Left colon (tissue), 2 donors: ENCODE data around the gene TESK2. TPM values are rescaled to one million over a fixed set of nuclear protein-coding genes. Genes with fewer than 3 reads are reported as not detected.
"Not testable (repeated sequence)": the region's sequence is repeated elsewhere in the genome, so short reads cannot be mapped to it uniquely, and the experiment has no call there.

Experiments used
- ATAC-seq: fragments of 200-7000 bp; cut with Tn5 transposase; one replicate; pipeline ENCODE4 v1.9.1; 2020; ENCODE audit warnings: mild to moderate bottlenecking, moderate library complexity
- DNase-seq, 2 donors: peaks; one replicate each; pipeline ENCODE4 v3.0.0-alpha.2; 2020
- intact Hi-C, 2 donors: fragments of 100-400 bp; cut with DNase I in 1 of 2; cut with micrococcal nuclease in 1 of 2; formaldehyde crosslinking; loops; one replicate each; pipeline versions ENCODE4 v1.11.2 to v1.14.0; 2022; cut with DNase I, micrococcal nuclease
- total RNA-seq, 2 donors: library from RNA; stranded (reverse); fragmentation: NEBNext Ultra II Directional; extraction: Animal tissue kit (Norgen Biotek cat#: 25700); gene quantifications; one replicate each; pipeline ENCODE4 v1.2.1, GENCODE V29; 2021
- donor health status: DM: no; HTN: no; CAD: no.
- donor health status: DM: yes; HTN: yes; CAD: no.

Gene TESK2
- total RNA-seq, 2 donors from 2014 or later: 8.4 to 17.5 TPM

DNA sequence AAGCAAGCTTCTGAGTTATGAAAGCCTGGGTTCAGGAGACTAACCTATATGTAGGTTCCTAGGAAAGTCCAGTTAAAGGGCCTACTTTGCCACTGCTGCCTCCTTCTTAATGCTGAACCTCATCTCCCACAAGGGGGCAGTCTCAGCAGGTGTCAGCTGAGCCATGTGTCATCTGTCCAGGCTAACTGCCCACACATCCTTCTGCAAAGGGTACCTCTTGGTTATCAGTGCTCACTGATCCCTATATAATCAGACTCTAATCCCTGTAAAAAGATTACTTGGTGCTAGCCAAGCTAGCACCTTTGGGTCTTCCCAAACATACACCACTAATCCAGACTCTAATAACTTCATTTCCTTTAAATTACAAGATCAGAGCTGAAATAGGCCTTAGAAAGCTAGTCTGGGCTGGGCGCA is 21.7 kb upstream of the TESK2 start:
- peak; percentile 49 to 70 for DNase-seq
- intact Hi-C loops: loop anchor here (5.0 to 10.0 kb wide), 2 partner anchors 52 to 60 kb away; no protein-coding TSS in a partner anchor
- ATAC-seq: peak; percentile 67

DNA sequence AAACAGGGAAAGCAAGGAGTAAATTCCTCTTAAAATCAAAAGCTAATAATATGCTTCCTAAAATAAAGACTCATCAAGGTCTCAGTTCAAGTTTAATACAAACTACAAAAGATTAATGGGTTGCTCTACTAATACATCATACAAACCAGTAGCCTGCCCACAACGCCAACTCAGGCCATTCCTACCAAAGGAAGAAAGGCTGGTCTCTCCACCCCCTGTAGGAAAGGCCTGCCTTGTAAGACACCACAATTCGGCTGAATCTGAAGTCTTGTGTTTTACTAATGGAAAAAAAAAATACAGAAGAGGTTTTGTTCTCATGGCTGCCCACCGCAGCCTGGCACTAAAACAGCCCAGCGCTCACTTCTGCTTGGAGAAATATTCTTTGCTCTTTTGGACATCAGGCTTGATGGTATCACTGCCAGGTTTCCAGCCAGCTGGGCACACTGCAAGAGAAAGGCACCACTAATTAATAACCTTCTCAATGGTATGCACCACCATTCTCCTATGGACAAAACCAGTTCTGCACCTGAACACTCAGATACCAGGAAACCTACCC is 20.1 kb upstream of the TESK2 start:
- ATAC-seq: no peak
- no peak for DNase-seq
- intact Hi-C loops: loop anchor here (5.0 to 10.0 kb wide), 2 partner anchors 54 to 61 kb away; no protein-coding TSS in a partner anchor

DNA sequence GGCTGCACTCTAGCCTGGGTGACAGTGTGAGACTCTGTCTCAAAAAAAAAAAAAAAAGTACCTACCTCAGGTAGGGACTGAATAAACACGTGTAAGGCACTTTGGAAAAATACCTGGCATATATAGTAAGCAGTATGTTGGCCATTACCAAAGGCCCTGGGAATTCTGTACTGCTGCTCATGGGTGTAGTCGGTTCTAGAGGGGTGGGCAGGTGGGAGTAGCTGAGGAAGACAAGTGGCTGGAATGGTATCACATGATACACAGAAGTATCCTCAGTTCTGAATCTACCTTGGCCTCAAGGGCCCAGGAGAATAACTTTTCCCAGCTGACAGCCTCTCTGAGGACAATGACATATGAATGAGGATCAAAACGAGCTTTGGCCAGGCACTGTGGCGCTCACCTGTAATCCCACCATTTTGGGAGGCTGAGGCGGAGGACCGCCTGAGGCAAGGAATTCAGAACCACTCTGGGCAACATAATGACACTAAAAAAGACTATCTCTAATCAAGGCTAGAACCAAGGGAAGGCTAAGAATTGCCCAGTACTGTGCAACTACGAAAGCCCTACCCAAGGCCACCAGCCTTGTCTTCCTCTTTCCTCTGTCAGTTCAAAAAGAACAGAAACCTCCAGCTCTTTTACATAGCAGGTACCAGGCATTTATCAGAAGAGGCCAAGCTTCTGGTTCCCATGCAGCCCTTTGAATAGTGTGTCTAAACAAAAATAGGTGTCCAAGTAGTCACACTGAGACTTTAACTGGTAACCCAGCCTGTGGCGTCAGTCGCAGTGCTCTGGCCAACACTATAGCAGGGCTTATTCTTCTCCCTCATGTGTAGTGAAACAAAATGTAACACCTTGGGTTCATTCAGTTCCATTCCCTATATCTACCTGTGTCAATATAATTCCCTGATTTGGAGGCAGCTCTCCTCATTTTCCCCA is 19.3 kb upstream of the TESK2 start:
- intact Hi-C loops: loop anchor here (5.0 to 10.0 kb wide), 2 partner anchors 54 to 62 kb away; no protein-coding TSS in a partner anchor
- DNase-seq: no peak
- no peak for ATAC-seq

DNA sequence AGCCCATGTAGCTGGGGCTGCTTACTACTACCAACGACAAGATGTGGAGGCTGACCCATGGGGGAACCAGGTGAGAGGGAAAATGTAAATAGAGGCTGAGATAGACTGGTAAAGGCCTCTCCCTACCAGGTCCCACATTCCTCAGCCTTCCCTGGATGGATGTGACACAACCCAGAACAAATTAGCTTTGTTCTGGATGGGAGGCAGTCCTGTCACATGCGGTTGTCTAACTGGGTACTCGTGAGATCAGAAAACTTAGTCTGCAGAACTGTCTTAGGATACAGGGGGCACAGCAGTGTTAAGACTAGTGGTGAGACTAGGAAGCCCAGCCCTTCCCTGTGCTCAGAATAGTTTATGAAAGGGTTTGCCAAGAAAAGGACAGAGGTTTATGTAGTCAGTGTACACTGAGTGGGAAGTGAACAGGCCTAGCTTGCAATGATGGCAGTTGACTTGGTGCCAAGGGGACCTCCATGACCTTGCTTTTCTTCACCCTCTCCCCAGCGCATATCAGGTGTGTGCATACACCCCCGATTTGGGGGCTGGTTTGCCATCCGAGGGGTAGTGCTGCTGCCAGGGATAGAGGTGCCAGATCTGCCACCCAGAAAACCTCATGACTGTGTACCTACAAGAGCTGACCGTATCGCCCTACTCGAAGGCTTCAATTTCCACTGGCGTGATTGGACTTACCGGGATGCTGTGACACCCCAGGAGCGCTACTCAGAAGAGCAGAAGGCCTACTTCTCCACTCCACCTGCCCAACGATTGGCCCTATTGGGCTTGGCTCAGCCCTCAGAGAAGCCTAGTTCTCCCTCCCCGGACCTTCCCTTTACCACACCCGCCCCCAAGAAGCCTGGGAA is 17.6 kb upstream of the TESK2 start:
- DNase-seq: no peak
- intact Hi-C loops: no loop called here
- peak; percentile 20 for ATAC-seq

DNA sequence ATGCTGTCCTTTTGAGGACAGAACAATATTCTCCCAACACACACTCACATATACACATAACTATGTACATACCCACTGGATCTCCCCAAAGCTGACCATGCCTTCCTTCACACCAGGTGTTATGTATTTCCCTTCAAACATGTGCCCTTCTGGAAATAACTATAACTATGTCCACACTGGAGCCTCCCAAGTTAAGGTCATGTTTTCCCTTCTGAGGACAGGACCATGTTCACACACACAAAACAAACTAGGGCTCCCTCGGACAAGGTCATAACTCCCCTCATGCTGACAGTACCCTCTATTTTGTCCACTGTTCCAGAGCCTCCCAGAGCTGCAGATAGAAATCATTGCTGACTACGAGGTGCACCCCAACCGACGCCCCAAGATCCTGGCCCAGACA is 16.9 kb upstream of the TESK2 start:
- ATAC-seq: no peak
- intact Hi-C loops: no loop called here

DNA sequence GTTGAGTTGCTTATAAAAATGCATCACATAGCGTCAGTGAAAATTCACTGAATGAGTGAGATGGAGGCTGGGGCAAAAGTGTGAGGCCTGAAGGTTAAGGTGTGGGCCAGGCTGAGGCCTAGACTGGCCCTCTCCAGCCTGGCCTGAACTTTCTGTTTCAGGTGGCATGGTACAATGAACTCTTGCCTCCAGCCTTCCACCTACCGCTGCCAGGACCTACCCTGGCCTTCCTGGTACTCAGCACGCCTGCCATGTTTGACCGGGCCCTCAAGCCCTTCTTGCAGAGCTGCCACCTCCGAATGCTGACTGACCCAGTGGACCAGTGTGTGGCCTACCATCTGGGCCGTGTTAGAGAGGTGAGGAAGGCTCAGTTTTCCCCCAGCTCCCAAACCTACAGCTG is 16.2 kb upstream of the TESK2 start:
- intact Hi-C loops: no loop called here
- DNase-seq: no peak
- ATAC-seq: peak; percentile 5

More for the DNA sequence above, 16.9 kb upstream of the TESK2 start:
- no peak for DNase-seq

DNA sequence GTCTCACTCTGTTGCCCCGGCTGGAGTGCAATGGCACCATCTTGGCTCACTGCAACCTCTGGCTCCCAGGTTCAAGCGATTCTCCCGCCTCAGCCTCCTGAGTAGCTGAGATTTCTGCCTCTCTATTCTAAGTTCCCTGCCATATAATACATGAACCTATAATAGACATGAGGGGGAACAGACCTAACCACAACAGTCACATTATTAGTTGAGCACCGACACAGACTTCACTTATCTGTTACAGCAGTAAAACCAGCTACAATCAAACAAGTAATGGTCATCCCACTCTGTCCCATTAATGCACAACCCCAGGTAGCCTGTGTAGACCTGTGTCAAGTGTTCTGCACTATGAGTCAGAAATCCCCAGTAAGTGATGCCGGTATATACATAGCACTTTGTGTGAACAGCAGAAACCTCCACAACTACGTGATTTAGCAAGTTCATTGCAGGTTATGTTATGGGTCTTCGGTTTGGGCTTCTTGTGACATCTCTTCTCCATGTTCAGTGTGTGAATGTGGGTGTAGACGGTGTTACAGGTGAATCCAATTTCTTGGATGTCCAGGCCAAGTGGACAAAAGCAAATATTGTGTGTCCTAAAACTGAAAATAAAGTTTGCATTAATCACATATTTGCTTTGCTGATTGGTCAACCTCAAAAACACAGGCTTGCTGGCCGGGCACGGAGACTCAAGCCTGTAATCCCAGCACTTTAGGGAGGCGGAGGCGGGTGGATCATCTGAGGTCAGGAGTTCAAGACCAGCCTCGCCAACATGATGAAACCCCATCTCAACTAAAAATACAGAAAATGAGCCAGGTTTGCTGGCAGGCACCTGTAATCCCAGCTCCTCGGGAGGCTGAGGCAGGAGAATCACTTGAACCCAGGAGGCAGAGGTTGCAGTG is 12.7 kb upstream of the TESK2 start:
- DNase-seq: no peak
- intact Hi-C loops: no loop called here
- ATAC-seq: no peak

GRCh38 chr1:45501505-45501859 is 10.5 kb upstream of the TESK2 start:
- peak in 1 of 2 donors; percentile 12 for DNase-seq
- intact Hi-C loops: no loop called here
- no peak for ATAC-seq

DNA sequence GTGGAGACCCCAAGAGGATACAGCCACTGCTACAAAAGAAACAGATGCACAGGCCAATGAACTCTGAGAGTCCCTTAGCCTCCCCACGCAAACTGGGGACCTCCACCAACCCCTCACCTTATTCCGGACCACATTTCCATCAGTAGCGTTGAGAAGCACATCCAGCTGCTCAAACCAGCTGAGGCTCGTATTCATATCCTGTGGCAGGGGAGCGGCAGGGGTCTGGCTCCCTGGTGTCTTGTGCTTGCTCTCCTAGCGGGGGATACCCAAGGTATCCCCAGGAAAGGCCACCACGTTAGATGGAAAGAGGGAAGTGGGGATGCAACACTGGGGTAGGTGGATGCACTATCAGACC is 8.4 kb upstream of the TESK2 start:
- peak; percentile 33 for DNase-seq
- intact Hi-C loops: loop anchor here in 1 of 2 donors (10.0 kb wide), 1 partner anchor 155 kb away; the partner anchor contains the start of genes MUTYH and TOE1
- peak; percentile 2 for ATAC-seq

- DNase-seq (peak in 1 of 2 donors; percentile 23), ATAC-seq (no peak)
- intact Hi-C loops: loop anchor here in 1 of 2 donors (10.0 kb wide), 1 partner anchor 153 kb away; the partner anchor contains the start of genes MUTYH and TOE1
These were observed 7.3 kb upstream of the TESK2 start for GRCh38 chr1:45498279-45498678.

DNA sequence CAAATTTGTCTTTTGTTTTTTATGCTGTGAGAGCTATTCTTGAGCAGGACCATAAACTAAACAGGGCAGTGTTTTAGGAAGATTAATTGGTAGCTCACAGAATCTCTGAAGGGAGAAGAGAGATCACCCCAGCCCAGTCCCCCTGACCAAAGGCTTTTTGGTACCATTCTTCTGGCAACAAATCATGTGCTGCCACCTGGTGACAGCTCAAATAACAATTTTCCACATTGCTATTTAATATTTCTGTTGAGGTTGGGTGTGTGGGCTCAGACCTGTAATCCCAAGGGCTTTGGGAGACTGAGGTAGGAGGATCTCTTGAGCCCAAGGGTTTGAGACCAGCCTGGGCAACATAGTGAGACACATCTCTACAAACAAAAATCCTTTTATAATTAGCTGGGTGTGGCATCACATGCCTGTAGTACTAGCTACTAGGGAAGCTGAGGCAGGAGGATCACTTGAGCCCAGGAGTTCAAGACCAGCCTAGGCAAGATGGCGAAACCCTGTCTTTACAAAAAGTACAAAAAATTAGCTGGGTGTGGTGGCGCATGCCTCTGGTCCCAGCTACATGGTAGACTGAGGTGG is 2.2 kb upstream of the TESK2 start:
- intact Hi-C loops: loop anchor here (5.0 to 10.0 kb wide), 2 partner anchors 148 to 481 kb away; partner anchors contain the start of genes HECTD3 (in 1 of the 2), MUTYH (in 1 of the 2), TOE1 (in 1 of the 2) and UROD (in 1 of the 2)
- no peak for ATAC-seq
- peak in 1 of 2 donors; percentile 62 for DNase-seq

DNA sequence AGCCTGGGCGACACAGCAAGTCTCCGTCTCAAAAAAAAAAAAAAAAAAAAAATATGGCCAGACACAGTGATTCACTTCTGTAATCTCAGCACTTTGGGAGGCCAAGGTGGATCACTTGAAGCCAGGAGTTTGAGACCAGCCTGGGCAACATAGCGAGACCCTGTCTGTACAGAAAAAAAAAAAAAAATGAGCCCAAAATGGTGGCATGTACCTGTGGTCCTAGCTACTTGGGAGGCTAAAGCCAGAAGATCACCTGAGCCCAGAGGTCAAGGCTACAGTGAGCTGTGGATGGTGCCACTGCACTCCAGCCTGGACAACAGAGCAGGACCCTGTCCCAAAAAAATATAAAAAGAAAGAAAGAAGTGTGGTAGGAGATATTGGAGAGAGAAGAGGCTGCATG is 1.7 kb upstream of the TESK2 start:
- DNase-seq: no peak
- no peak for ATAC-seq
- intact Hi-C loops: loop anchor here (5.0 to 10.0 kb wide), 2 partner anchors 148 to 480 kb away; partner anchors contain the start of genes HECTD3 (in 1 of the 2), MUTYH (in 1 of the 2), TOE1 (in 1 of the 2) and UROD (in 1 of the 2)

DNA sequence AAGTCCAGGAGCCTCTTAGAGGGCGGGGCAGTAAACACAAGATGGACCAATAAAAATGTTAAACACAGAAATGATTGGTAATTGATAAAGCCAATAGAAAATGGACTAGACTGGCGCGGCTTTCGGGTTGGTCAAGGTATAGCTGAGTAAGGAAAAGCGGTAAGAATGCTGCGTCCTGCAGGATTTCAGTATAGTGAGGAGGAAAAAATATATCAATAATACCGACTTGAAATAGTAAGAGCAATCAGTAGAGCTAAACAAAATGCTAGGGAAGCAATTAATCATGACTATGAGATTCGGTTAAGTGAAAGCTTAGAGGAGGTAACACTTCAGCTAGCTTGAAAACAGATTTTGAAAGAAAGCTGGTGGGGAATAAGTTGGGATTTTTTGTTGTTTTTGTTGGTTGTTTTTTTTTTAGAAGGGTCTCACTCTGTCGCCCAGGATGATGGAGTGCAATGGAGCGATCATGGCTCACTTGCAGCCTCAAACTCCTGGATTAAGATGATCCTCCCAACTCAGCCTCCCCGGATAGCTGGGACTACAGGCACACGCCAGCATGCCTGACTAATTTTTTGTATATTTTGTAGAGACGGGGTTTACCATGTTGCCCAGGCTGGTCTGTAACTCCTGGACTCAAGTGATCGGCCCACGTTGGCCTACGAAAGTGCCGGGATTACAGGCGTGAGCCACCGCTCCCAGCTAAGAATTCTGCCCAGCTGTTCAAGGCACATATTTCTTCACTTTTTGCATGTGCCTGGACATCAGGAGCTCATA is 711 bp upstream of the TESK2 start:
- intact Hi-C loops: loop anchor here (2.0 to 10.0 kb wide), 3 partner anchors 131 to 479 kb away; partner anchors contain the start of genes HECTD3 (in 1 of the 2), MUTYH (in 1 of the 2), TOE1 (in 1 of the 2) and UROD (in 1 of the 2)
- DNase-seq (no peak), ATAC-seq (no peak)

- DNase-seq (no peak), ATAC-seq (peak; percentile 0)
- intact Hi-C loops: loop anchor here (2.0 to 10.0 kb wide), 3 partner anchors 129 to 478 kb away; partner anchors contain the start of genes HECTD3 (in 1 of the 2), MUTYH (in 1 of the 2), TOE1 (in 1 of the 2) and UROD (in 1 of the 2)
These were observed 790 bp downstream of the TESK2 start for GRCh38 chr1:45490121-45490625.

DNA sequence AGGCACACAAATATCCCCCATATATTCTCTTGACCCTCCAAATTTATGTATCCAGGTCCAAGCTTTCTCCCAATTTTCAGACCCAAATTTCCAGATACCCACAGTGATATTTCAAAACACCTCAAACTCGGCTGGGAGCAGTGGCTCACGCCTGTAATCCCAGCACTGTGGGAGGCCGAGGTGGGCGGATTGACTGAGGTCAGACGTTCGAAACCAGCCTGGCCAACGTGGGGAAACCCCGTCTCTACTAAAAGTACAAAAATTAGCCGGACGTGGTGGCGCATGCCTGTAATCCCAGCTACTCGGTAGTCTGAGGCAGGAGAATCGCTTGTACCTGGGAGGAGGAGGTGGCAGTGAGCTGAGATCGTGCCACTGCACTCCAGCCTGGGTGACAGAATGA is 1.6 kb downstream of the TESK2 start:
- intact Hi-C loops, ATAC-seq: not testable (repeated sequence)
- DNase-seq: peak in 1 of 2 donors; percentile 17
